CD4-positive, alpha-beta T cell treated with Interleukin-15 for 4 hours (primary cell): Measurements from ENCODE around the gene PRKCH.

ENCODE experiments used
- DNase-seq: peaks from one replicate; pipeline ENCODE4 v3.0.0-alpha.2; 2020; ENCODE audit warnings: low spot score

PRKCH gene

GRCh38 chr14:61337893-61338292 is 16.5 kb downstream of the PRKCH start:
- peak; percentile 89 for DNase-seq

GRCh38 chr14:61338457-61338856 is 17.1 kb downstream of the PRKCH start:
- no peak for DNase-seq

- no peak for DNase-seq
Observed at GRCh38 chr14:61341275-61342206, 20.2 kb downstream of the PRKCH start.

- peak; percentile 87 for DNase-seq
Observed at GRCh38 chr14:61342486-61342885, 21.1 kb downstream of the PRKCH start.

GRCh38 chr14:61342932-61343331 is 21.6 kb downstream of the PRKCH start:
- DNase-seq: no peak

DNA sequence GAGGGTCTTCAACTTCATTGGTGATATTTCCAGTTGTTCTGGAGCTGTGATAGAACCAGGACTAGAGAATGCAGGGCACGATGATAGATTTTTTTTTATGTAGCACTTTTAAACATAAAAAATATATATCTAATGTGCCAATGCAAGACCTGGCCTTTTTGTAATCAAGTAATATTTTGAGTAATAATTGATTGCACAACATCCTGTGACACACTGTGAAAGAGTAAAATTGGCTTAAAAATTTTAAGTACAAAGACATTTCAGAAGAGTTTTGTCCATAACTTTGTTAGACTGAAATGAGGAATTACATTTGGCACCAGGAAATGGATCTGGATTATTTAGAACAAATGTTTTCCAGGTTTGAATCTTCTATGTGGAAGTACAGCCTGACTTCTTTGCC is 22.1 kb downstream of the PRKCH start:
- DNase-seq: no peak

DNA sequence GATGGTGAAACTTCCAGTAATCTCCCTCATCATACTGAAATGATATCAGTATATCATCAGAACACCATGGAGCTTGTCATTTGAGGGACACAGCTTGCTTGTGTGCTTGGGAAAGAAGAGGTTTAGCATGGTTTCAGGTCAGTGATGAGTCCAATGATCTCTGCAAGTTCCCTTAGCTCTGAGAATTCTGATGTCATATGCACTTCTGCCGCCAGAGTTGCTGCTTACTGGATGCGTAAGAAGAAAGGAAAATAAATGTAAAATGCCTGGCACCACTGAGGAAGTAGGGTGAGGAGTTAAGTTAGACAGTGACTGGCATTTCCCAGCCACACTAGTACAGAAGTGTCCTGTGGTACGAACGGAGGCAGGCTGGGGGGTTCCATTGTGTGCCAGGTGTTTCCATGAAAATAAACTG is 22.6 kb downstream of the PRKCH start:
- DNase-seq: peak; percentile 55

DNA sequence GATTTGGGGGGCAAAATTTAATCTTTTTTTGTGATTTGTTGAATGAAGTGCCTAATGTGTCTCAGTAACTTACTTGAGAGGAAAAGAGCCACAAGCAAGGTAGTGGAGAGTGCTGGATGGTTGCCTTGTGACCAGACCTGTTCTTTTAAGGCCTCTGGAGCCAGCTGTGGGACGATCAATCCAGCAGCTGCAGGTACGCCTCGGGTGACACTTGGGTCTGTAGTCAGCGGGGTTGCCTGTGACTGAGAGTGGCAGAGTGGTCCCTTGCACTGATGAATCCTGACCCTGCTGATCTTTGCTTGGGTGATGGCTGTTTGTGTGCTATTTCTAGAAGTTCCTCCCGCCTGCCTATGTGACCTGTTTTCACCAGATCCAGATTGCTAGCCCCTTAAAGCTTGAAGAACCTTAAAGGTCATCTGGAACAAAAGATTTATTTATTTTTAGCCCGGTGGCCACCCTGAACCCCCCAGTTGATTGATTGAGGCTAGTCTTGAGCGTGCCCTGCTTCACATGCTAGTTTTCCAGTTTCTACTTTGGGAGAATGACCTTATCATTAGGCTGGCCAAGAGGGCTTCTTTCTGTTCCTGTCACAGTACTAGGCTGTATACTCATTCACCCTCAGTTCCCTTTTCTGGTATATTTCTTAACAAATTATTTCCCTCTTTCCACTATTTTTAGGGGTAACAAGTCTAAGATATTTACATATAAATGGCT is 23.2 kb downstream of the PRKCH start:
- no peak for DNase-seq

DNA sequence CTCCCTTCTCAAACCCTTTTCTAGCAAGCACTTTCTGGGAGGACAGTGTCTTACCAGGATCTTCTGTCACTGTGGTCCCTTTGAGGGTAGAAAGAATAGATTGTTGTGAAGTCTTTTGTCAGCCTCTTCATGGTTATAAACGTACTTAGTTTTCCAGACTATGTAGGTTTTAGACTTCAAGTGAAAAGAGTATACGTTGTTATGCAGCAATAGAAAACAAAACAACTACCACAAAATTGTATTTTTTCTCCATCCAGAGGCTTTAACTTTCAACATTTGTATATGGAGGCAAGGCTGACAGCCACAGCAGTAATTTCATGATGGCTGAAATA is 23.7 kb downstream of the PRKCH start:
- no peak for DNase-seq

DNA sequence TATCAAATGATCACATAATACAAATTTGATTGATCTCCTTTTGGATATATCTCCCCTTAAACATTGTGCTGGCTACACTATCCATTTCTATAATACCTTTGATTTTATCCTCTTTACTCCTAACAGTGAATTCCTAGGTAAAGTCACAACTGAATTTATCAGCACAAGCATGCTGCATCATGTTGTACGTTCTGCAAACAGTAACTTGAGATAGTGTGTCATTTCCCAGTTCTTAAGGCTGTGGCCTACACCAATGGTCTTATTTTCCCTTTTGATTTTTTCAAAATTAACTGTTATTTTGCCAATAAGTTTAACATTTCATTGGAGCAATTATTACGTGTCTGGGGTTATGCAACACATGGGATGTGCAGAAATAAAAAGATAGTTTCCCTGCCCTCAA is 24.8 kb downstream of the PRKCH start:
- DNase-seq: no peak

- DNase-seq: no peak
Observed at GRCh38 chr14:61346793-61347192, 25.4 kb downstream of the PRKCH start.

DNA sequence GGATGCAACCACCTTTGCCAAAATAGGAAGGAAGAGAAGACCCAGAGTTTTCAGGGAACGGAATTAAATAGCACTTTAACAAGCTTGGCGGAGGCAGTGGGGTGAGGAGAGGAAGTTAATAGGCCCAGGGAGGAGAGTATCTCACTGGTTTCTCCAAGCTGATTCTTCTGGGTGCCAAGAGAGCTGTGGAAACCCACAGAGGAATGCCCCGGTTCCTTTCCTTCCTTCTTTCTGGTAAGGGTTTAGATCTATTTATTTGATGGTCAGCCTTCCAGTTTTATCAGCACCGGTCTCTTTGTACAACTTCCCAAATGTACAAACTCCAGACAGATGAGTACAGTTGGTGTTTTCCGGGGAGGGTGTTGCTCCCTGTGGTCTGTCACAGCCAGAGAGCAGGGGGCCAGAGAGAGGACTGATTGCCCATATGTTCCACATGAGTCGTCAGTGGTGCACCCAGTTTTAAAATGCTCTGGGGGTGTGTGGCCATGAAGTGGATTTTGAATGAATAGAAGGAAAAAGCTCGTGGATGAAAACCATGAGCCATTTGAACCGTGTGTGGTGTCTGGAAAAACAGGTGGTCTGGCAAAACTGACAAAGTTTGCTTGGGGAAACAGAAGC is 26.6 kb downstream of the PRKCH start:
- DNase-seq: no peak

- DNase-seq: peak; percentile 69
Observed at GRCh38 chr14:61350427-61351270, 29.3 kb downstream of the PRKCH start.

- DNase-seq: no peak
Observed at GRCh38 chr14:61351477-61351876, 30.1 kb downstream of the PRKCH start.

GRCh38 chr14:61355892-61356325 is 34.5 kb downstream of the PRKCH start:
- DNase-seq: peak; percentile 72

- DNase-seq: no peak
Observed at GRCh38 chr14:61357123-61357522, 35.7 kb downstream of the PRKCH start.

- no peak for DNase-seq
Observed at GRCh38 chr14:61358554-61359226, 37.3 kb downstream of the PRKCH start.

- no peak for DNase-seq
Observed at GRCh38 chr14:61360796-61361525, 39.6 kb downstream of the PRKCH start.

DNA sequence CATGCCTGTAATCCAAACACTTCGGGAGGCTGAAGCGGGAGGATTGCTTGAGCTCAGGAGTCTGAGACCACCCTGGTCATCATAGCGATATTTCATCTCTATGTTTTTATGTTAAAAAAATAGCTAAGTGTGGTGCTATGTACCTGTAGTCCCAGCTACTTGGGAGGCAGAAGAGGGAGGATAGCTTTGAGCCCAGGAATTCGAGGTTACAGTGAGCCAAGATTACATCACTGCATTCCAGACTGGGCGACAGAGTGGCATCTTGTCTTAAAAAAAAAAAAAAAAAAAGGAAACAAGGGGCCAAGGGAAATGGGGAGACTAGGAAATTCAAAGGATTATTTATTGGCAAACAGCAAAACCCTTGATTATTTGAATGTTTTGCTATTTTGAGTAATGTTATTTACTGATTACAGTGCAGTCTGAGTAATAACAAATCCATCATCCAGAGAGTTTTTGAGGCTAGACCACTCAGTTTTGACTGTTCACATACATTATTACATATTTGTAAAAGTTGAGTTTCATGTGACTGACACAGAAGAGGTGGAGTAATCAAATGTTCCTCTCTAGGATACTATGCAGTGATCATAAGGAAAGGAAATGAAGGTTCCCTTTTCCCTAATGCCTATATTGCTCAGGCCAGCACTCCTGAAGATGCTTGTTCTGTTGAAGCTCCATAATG is 40.8 kb downstream of the PRKCH start:
- DNase-seq: no peak

GRCh38 chr14:61364243-61364642 is 42.9 kb downstream of the PRKCH start:
- DNase-seq: no peak
